Left ventricle myocardium inferior (tissue), 1 donor: ENCODE data around the gene HAPSTR1. TPM values are rescaled to one million over a fixed set of nuclear protein-coding genes. Genes with fewer than 3 reads are reported as not detected.
"Not testable (repeated sequence)": the region's sequence is repeated elsewhere in the genome, so short reads cannot be mapped to it uniquely, and the experiment has no call there.

Experiments
- DNase-seq: peaks from one replicate; pipeline ENCODE4 v3.0.0-alpha.2; 2020
- H3K27ac ChIP-seq: fragments of 200-600 bp; replicated peaks from 2 replicates; pipeline ENCODE4 v1.8.0; 2021
- H3K27me3 ChIP-seq: fragments of 200-600 bp; 2 replicates; pipeline ENCODE4 v1.8.0; 2021; ENCODE audit warnings: low read depth
- H3K36me3 ChIP-seq: fragments of 200-600 bp; 2 replicates; pipeline ENCODE4 v1.8.0; 2021
- H3K4me1 ChIP-seq: fragments of 200-600 bp; 2 replicates; pipeline ENCODE4 v1.8.0; 2021
- H3K4me3 ChIP-seq: fragments of 200-600 bp; 2 replicates; pipeline ENCODE4 v1.8.0; 2021; ENCODE audit warnings: mild to moderate bottlenecking, moderate library complexity
- H3K9me3 ChIP-seq: fragments of 200-600 bp; replicated peaks from 2 replicates; pipeline ENCODE4 v1.8.0; 2021
- CTCF ChIP-seq: fragments of 200-600 bp; IDR thresholded peaks from 2 replicates; pipeline ENCODE4 v1.8.0; 2021; ENCODE audit warnings: antibody characterized with exemption, mild to moderate bottlenecking, borderline replicate concordance
- intact Hi-C: fragments of 100-400 bp; cut with micrococcal nuclease; formaldehyde crosslinking; loops from one replicate; pipeline ENCODE4 v1.11.0; 2022
- total RNA-seq: library from RNA; stranded (reverse); fragmentation: NEBNext Ultra II Directional; extraction: Animal tissue kit (Norgen Biotek cat#: 25700); gene quantifications from one replicate; pipeline ENCODE4 v1.2.1, GENCODE V29; 2021
- donor health status: DM: no; HTN: yes; CAD: no; lungs with severe emphysema.

HAPSTR1 gene
- total RNA-seq, 1 donor from 2014 or later, result 52.3 TPM

- intact Hi-C loops, result no loop called here
- no peaks in the 10 kb centered on the region for H3K4me1 ChIP-seq
- H3K27ac ChIP-seq, result no peak overlapping the region
- DNase-seq, result no peak
- no peak overlapping the region for H3K4me3 ChIP-seq
- peaks cover 4% of the 10 kb centered on the region for H3K9me3 ChIP-seq
- no peak for TF ChIP-seq CTCF
- peaks cover 4% of the 10 kb centered on the region for H3K27me3 ChIP-seq
- H3K36me3 ChIP-seq, result no peaks in the 10 kb centered on the region
Observed at GRCh38 chr16:9071377-9071776, 20.1 kb upstream of the HAPSTR1 start.

- DNase-seq, result no peak
- intact Hi-C loops, result no loop called here
- H3K36me3 ChIP-seq, result no peaks in the 10 kb centered on the region
- H3K9me3 ChIP-seq, result peaks cover 4% of the 10 kb centered on the region
- H3K27ac ChIP-seq, result no peak overlapping the region
- no peak overlapping the region for H3K4me3 ChIP-seq
- no peak for TF ChIP-seq CTCF
- H3K4me1 ChIP-seq, result no peaks in the 10 kb centered on the region
- peaks cover 4% of the 10 kb centered on the region for H3K27me3 ChIP-seq
Observed at GRCh38 chr16:9072806-9073341, 18.6 kb upstream of the HAPSTR1 start.

GRCh38 chr16:9075299-9076071, 16.0 kb upstream of the HAPSTR1 start:
- intact Hi-C loops, result no loop called here
- H3K36me3 ChIP-seq, result no peaks in the 10 kb centered on the region
- H3K27me3 ChIP-seq, result peaks cover 4% of the 10 kb centered on the region
- peaks cover 10% of the 10 kb centered on the region for H3K9me3 ChIP-seq
- no peak overlapping the region for H3K4me3 ChIP-seq
- no peak for TF ChIP-seq CTCF
- no peaks in the 10 kb centered on the region for H3K4me1 ChIP-seq
- no peak for DNase-seq
- H3K27ac ChIP-seq, result no peak overlapping the region

- no peak for DNase-seq
- Histone ChIP-seq H3K27ac (no peak overlapping the region), H3K27me3 (peaks cover 4% of the 10 kb centered on the region), H3K9me3 (peaks cover 10% of the 10 kb centered on the region), H3K36me3 (no peaks in the 10 kb centered on the region), H3K4me1 (no peaks in the 10 kb centered on the region), H3K4me3 (no peak overlapping the region)
- no peak for TF ChIP-seq CTCF
- intact Hi-C loops, result no loop called here
Observed at GRCh38 chr16:9077091-9077809, 14.2 kb upstream of the HAPSTR1 start.

GRCh38 chr16:9078467-9079429, 12.7 kb upstream of the HAPSTR1 start:
- H3K27me3 ChIP-seq, H3K4me1 ChIP-seq, DNase-seq, H3K4me3 ChIP-seq, H3K36me3 ChIP-seq, intact Hi-C loops: not testable (repeated sequence)
- peaks cover 10% of the 10 kb centered on the region for H3K9me3 ChIP-seq
- peak overlapping the region; percentile 65 for H3K27ac ChIP-seq
